A172 (cell line): ENCODE measurements around the gene CAPNS1. TPM values are rescaled to one million over a fixed set of nuclear protein-coding genes. Genes with fewer than 3 reads are reported as not detected.
A peak's percentile ranks its signal among the peaks of the same experiment; 100 is the strongest.

Experiments
- DNase-seq: peaks from one replicate; pipeline ENCODE4 v3.0.0-alpha.2; 2015; ENCODE audit warnings: low spot score
- total RNA-seq: library from RNA; depleted of rRNA; stranded (reverse); fragments of >200 nt; shearing (Covaris generic); gene quantifications from 2 replicates; pipeline ENCODE4 v1.2.3, GENCODE V29; 2014; rRNA removed

The CAPNS1 gene
- 416 and 483 TPM in 2 replicates for total RNA-seq

GRCh38 chr19:36139473-36140303 lies at the start of gene CAPNS1:
TSS of gene CAPNS1 (plus strand) at chr19:36140066. CDS start at chr19:36141012, 946 bp downstream.
- peak; percentile 96 for DNase-seq

- DNase-seq: no peak
Observed at GRCh38 chr19:36090910-36091695, 48.8 kb upstream of the CAPNS1 start.

GRCh38 chr19:36092566-36092965 lies 47.3 kb upstream of the CAPNS1 start:
- DNase-seq: no peak

GRCh38 chr19:36093146-36093662 lies 46.7 kb upstream of the CAPNS1 start:
- no peak for DNase-seq

- no peak for DNase-seq
Observed at GRCh38 chr19:36093687-36094086, 46.2 kb upstream of the CAPNS1 start.

GRCh38 chr19:36097036-36097435 lies 42.8 kb upstream of the CAPNS1 start:
- no peak for DNase-seq

- DNase-seq: no peak
Observed at GRCh38 chr19:36099166-36099785, 40.6 kb upstream of the CAPNS1 start.

- no peak for DNase-seq
Observed at GRCh38 chr19:36100476-36100875, 39.4 kb upstream of the CAPNS1 start.

GRCh38 chr19:36101550-36102327 lies 38.1 kb upstream of the CAPNS1 start:
- DNase-seq: peak; percentile 56

- DNase-seq: no peak
Observed at GRCh38 chr19:36103040-36103626, 36.7 kb upstream of the CAPNS1 start.

GRCh38 chr19:36103842-36104552 lies 35.9 kb upstream of the CAPNS1 start:
- DNase-seq: peak; percentile 42

GRCh38 chr19:36106441-36106840 lies 33.4 kb upstream of the CAPNS1 start:
- DNase-seq: no peak

- no peak for DNase-seq
Observed at GRCh38 chr19:36106991-36107390, 32.9 kb upstream of the CAPNS1 start.

- no peak for DNase-seq
Observed at GRCh38 chr19:36108684-36109083, 31.2 kb upstream of the CAPNS1 start.

- DNase-seq: no peak
Observed at GRCh38 chr19:36110487-36111199, 29.2 kb upstream of the CAPNS1 start, which contains the start of gene OVOL3. TSS of gene OVOL3 (plus strand) at chr19:36111143. CDS start at chr19:36111203, 60 bp downstream.

GRCh38 chr19:36111200-36111539 lies 28.7 kb upstream of the CAPNS1 start:
- no peak for DNase-seq

- no peak for DNase-seq
Observed at GRCh38 chr19:36112678-36113077, 27.2 kb upstream of the CAPNS1 start.

- DNase-seq: no peak
Observed at GRCh38 chr19:36113425-36113824, 26.4 kb upstream of the CAPNS1 start.

- peak; percentile 27 for DNase-seq
Observed at GRCh38 chr19:36113894-36114720, 25.8 kb upstream of the CAPNS1 start.
